NB4 (cell line): Measurements from ENCODE around the gene CDKL5.

Experiments used
- CTCF ChIP-seq: IDR thresholded peaks from one replicate; pipeline ENCODE4 v1.5.1; 2012; ENCODE audit warnings: low read depth, low read length
- POLR2A ChIP-seq: IDR thresholded peaks from 2 replicates; pipeline ENCODE4 v1.6.1; 2011; ENCODE audit warnings: mild to moderate bottlenecking; ENCODE audit not compliant: insufficient read length; ENCODE audit errors: extremely low read depth

- no peak for TF ChIP-seq CTCF
- no peak for TF ChIP-seq POLR2A
Measured at GRCh38 chrX:18596096-18596495, 170.7 kb downstream of the CDKL5 start.
